ENCODE measurements around the gene AFG3L2.

Gene AFG3L2

DNA sequence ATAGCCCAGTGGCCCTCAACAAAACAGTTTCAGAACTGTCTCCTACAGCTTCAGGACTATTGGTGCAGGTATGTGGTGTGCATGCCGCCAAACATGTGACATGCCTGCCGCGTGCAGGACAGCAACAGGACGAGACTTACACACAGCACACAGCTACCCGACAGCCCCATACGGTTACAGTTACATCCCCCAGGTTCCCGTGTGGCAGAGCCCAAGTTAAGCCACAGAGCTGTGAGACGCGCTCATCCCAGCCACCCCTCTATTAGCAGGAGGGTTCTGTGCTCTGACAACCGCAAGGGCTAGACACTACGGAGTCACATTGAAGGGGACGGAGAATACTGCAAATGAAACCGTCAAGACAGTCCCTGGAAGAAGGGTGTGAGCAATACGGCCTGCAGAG lies 85.3 kb downstream of the AFG3L2 start:
- no peak overlapping the region for H3K4me3 ChIP-seq (replicated peaks; ENCODE audit: low read depth, low read length)
- no peak for DNase-seq (ENCODE audit: extremely low read depth, low read depth)
- TF ChIP-seq, protein P1, sequence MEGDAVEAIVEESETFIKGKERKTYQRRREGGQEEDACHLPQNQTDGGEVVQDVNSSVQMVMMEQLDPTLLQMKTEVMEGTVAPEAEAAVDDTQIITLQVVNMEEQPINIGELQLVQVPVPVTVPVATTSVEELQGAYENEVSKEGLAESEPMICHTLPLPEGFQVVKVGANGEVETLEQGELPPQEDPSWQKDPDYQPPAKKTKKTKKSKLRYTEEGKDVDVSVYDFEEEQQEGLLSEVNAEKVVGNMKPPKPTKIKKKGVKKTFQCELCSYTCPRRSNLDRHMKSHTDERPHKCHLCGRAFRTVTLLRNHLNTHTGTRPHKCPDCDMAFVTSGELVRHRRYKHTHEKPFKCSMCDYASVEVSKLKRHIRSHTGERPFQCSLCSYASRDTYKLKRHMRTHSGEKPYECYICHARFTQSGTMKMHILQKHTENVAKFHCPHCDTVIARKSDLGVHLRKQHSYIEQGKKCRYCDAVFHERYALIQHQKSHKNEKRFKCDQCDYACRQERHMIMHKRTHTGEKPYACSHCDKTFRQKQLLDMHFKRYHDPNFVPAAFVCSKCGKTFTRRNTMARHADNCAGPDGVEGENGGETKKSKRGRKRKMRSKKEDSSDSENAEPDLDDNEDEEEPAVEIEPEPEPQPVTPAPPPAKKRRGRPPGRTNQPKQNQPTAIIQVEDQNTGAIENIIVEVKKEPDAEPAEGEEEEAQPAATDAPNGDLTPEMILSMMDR (IDR thresholded peaks at IDR 0.05; ENCODE audit: low read depth, low read length, missing control alignments) = no peak

DNA sequence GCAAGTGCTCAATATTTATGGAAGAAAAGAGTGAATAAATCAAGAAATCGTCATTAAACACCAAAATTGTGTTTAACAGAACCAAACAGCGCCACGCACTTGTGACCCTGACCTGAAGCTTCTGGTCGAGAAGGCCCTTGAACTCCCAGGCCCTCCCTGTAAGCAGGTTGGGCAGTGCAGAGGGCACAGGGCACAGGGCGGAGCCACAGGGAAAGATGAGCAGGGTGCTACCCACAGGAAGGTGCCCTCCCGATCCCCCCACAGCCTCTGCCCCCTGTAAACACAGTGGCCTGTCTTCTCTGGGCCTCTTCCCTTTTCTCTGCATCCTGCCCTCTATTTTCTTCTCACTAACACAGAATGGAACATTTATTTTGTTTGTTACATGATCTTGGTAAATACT lies 85.9 kb downstream of the AFG3L2 start:
- no peak for DNase-seq (ENCODE audit: extremely low read depth, low read depth)
- TF ChIP-seq, protein P1 (IDR thresholded peaks at IDR 0.05; ENCODE audit: low read depth, low read length, missing control alignments) = no peak
- no peak overlapping the region for H3K4me3 ChIP-seq (replicated peaks; ENCODE audit: low read depth, low read length)

DNA sequence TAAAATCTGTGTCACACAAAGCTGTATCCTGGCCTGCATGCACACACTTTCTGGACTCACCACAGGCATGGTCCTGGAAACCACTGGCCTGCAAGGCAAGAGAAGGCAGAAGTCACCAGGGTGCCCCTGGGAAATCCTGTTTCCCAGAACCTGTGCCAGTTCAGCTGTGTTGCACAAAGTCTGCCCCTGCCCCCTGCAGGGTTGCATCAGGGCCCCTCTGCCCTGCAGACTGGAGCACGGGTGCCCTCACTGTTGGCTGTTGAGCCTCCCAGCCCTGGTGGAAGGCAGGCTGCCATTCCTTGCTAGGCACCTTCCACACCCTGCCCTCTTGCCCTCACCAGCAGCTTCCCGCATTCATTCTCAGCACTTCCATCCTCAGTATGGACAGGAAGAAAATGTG lies 86.9 kb downstream of the AFG3L2 start:
- DNase-seq (ENCODE audit: extremely low read depth, low read depth) = no peak
- TF ChIP-seq, protein P1 (IDR thresholded peaks at IDR 0.05; ENCODE audit: low read depth, low read length, missing control alignments) = no peak
- H3K4me3 ChIP-seq (replicated peaks; ENCODE audit: low read depth, low read length) = no peak overlapping the region

DNA sequence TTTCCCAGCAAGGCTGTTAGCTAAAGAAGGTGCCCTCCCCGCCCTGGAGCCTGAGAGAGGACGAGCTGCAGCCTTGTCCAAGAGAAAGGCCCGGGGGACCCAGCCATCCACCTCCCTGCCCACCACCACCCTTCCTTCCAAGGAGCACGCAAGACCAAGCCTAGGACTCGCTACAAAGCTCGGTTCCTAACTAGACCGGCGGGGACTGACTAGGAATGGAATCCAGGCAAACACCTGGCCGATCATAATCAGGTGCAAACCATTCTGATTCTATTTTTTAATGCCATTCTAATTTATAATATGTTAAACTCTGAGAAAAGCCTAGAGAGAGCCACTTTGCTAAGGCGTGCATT lies 88.6 kb downstream of the AFG3L2 start:
- peak overlapping the region; percentile 46 for H3K4me3 ChIP-seq (replicated peaks; ENCODE audit: low read depth, low read length)
- no peak for DNase-seq (ENCODE audit: extremely low read depth, low read depth)
- TF ChIP-seq, protein P1 (IDR thresholded peaks at IDR 0.05; ENCODE audit: low read depth, low read length, missing control alignments) = no peak

DNA sequence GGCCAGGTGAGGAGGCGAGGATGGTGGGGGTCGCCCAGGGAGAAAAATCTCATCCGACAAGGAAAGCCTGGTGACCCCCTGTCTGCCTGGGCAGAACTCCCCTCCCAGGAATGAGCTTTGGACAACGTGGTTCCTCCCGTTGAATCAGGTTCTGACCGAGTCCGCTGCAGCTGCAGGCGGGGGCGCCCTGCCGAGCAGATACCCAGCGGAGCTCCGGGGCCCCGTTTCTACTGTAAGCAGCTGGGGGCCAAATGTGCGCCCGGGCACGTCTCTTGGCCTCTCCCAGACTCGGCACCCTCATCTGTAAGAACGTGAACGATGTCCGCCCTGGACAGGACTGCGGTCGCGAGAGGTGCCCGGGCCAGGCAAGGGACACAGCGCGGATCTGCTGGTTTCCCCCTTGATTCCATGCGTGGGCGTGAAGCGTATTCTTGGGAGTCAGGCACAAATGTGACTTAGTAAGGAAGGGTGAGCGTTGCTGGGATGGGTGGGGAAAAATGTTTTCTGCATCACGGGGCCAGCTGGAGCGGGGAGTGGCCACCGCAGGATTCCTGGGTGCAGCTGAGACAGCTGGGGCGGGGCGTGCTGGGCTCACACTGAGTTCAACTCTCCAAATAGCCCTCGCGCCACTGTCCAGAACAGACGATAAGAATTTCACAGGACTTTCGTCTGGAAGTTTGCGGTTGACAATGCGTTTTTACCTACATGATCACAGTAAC lies 89.2 kb downstream of the AFG3L2 start:
- H3K4me3 ChIP-seq (replicated peaks; ENCODE audit: low read depth, low read length) = peak overlapping the region; percentile 46
- TF ChIP-seq, protein P1 (IDR thresholded peaks at IDR 0.05; ENCODE audit: low read depth, low read length, missing control alignments) = no peak
- DNase-seq (ENCODE audit: extremely low read depth, low read depth) = no peak

DNA sequence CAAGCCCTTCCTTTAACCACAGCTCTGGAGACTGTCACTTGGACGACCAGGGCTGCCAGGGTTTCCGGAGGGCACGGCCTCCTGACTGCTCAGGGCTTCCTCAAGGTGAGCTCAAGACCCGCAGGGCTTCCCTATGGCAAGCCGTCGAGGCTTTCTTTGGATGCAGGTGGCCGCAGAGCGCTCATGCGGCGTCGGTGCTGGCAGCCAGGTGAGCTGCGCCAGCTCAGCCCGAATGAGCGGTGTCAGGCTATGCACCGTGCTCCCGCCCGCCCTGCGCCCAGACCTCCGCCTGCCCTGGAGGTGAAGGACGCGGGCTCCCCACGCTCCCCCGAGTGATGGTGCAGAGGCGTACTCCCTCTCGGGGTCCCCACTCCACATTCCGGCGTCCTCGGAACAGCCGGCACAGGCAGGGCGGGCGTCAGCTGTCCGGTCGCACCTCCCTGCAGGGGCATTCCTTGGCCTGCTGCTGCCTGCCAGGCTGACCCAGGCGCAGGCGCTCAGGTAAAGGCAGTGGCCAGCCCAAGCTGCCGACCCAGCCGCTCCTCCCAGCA lies 89.8 kb downstream of the AFG3L2 start:
- peak overlapping the region; percentile 46 for H3K4me3 ChIP-seq (replicated peaks; ENCODE audit: low read depth, low read length)
- TF ChIP-seq, protein P1 (IDR thresholded peaks at IDR 0.05; ENCODE audit: low read depth, low read length, missing control alignments) = no peak
- no peak for DNase-seq (ENCODE audit: extremely low read depth, low read depth)
